Measurements from ENCODE around the gene HEATR5B. TPM values are rescaled to one million over a fixed set of nuclear protein-coding genes. Genes with fewer than 3 reads are reported as not detected.

HEATR5B gene
- total RNA-seq (10 to 100 TPM; 12.3 to 27.4 (median 16.4) TPM), polyA plus RNA-seq (10 to 100 TPM in 1 of 2 donors, 1 to 10 TPM in 1; 8.3 to 12.5 TPM)
- long read RNA-seq, donor 1, partial matches to known transcripts, result 11 of 19 reads
- long read RNA-seq, donor 1, other reads (novel, unspliced or antisense), result 8 of 19 reads
- long read RNA-seq, donor 2, full-length matches to known transcripts, result 1 of 7 reads
- long read RNA-seq, donor 2, partial matches to known transcripts, result 6 of 7 reads
- long read RNA-seq, donor 2, other reads (novel, unspliced or antisense), result 0 of 7 reads
- long read RNA-seq, donor 3, full-length matches to known transcripts, result 2 of 20 reads
- long read RNA-seq, donor 3, partial matches to known transcripts, result 10 of 20 reads
- long read RNA-seq, donor 3, other reads (novel, unspliced or antisense), result 8 of 20 reads

- H3K4me1 ChIP-seq (ENCODE audit: insufficient read depth), result peaks cover 6% of the 10 kb centered on the region
- no peaks in the 10 kb centered on the region for H3K9me3 ChIP-seq
- intact Hi-C loops (cut with DNase I), result no loop called here
- peak within 1 kb of the TSS in 1 of 2 donors; percentile 14 for H3K27ac ChIP-seq
- peak; percentile 93 to 96 (median 94) for DNase-seq
- H3K36me3 ChIP-seq, result no peaks in the 10 kb centered on the region
- 0% methylated on average over 74 of the region's 74 CpGs for WGBS, 3 donors
- no peaks in the 10 kb centered on the region for H3K27me3 ChIP-seq
- H3K4me3 ChIP-seq, result peak within 1 kb of the TSS; percentile 87
- TF ChIP-seq POLR2A (IDR thresholded peaks at IDR 0.05), result peak; percentile 11
- TF ChIP-seq EP300 (IDR thresholded peaks at IDR 0.05), result no peak
Measured at GRCh38 chr2:37083873-37084794, at the start of gene HEATR5B, which contains the start of gene GPATCH11. TSS of gene HEATR5B (minus strand) at chr2:37084372. CDS start at chr2:37083414, 958 bp downstream. TSS of gene GPATCH11 (plus strand) at chr2:37084518. CDS start at chr2:37088382, 3,864 bp downstream.

DNA sequence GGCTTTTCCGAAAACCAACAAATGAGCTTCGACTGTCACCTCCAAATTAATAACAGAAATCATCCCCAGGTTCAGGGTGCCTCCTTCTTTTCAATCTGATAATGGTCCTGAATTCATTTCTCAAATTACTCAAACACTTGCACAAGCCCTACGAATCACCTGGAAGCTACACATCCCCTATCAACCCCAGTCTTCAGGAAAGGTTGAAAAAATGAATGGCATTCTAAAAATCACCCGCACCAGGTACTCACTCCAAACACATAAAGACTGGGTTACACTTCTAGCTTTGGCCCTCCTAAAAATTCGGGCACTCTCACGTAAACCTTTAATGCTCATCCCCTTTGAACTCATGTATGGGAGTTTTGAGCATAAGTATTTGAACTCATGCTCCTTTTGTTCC is 48.7 kb upstream of the HEATR5B start:
- intact Hi-C loops (cut with DNase I), result no loop called here
- DNase-seq, result no peak
- no peaks in the 10 kb centered on the region for H3K4me1 ChIP-seq (ENCODE audit: insufficient read depth)
- no peaks in the 10 kb centered on the region for H3K36me3 ChIP-seq
- WGBS, 3 donors, result 95 to 97% (median 95%) methylated on average over 6 of the region's 6 CpGs
- H3K27me3 ChIP-seq, result no peaks in the 10 kb centered on the region
- no peak overlapping the region for H3K4me3 ChIP-seq
- no peak for TF ChIP-seq CTCF (IDR thresholded peaks at IDR 0.05)
- no peak for TF ChIP-seq EP300 (IDR thresholded peaks at IDR 0.05)
- no peak for TF ChIP-seq POLR2A (IDR thresholded peaks at IDR 0.05)
- H3K27ac ChIP-seq, result no peak overlapping the region
- H3K9me3 ChIP-seq, result no peaks in the 10 kb centered on the region

DNA sequence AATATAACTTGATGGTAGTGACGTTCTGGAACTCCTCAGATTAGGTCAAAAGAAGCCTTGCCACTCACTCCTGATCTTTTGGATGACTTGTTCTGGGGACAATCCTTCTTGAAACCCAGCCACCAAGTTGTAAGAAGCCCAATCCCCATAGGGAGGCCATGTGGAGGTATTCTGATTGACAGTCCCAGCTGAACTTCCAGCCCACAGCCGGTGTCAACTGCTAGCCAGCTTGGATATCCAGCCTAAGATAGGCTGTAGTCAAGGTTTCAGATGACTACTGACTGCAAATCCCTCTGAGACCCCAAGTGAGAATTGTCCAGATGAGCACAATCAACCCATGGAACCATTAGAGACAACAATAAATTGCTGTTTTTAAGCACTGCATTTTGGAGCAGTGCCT is 41.2 kb upstream of the HEATR5B start:
- no peak overlapping the region for H3K4me3 ChIP-seq
- no peaks in the 10 kb centered on the region for H3K27me3 ChIP-seq
- H3K36me3 ChIP-seq, result no peaks in the 10 kb centered on the region
- no peak overlapping the region for H3K27ac ChIP-seq
- H3K9me3 ChIP-seq, result no peaks in the 10 kb centered on the region
- H3K4me1 ChIP-seq (ENCODE audit: insufficient read depth), result no peaks in the 10 kb centered on the region
- TF ChIP-seq EP300 (IDR thresholded peaks at IDR 0.05) (no peak), CTCF (IDR thresholded peaks at IDR 0.05) (no peak), POLR2A (IDR thresholded peaks at IDR 0.05) (no peak)
- intact Hi-C loops (cut with DNase I), result no loop called here
- DNase-seq, result no peak
- 90 to 100% (median 97%) methylated on average over 2 of the region's 2 CpGs for WGBS, 3 donors

DNA sequence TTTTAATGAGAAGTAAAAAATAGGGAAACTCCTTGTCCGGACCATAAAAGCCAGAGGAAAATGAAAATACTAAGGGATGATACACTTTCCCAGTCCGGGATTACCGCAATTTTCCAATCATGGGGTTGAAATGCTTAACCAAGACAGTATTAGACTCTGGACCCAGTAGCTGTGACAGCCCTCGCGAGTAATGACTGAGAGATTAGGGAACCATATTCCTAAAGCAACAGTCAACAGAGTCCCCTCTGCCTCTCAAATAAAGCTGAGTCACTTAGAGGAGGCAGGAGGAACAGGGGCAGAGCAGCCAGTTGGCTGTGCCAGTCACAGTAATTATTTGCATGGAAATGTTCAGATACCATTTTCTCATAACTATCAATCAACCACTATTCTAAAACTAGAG is 35.0 kb upstream of the HEATR5B start:
- Histone ChIP-seq H3K36me3 (no peaks in the 10 kb centered on the region), H3K27ac (no peak overlapping the region), H3K27me3 (no peaks in the 10 kb centered on the region), H3K9me3 (no peaks in the 10 kb centered on the region), H3K4me1 (ENCODE audit: insufficient read depth) (no peaks in the 10 kb centered on the region), H3K4me3 (no peak overlapping the region)
- DNase-seq, result no peak
- TF ChIP-seq POLR2A (IDR thresholded peaks at IDR 0.05), result no peak
- no peak for TF ChIP-seq CTCF (IDR thresholded peaks at IDR 0.05)
- no peak for TF ChIP-seq EP300 (IDR thresholded peaks at IDR 0.05)
- intact Hi-C loops (cut with DNase I), result no loop called here
- WGBS, 3 donors, result 95 to 97% (median 96%) methylated on average over 5 of the region's 5 CpGs
